GM04504 (cell line): ENCODE results near the gene SPOCK1.
"Not testable (repeated sequence)": the region's sequence is repeated elsewhere in the genome, so short reads cannot be mapped to it uniquely, and the experiment has no call there.

Source experiments
- DNase-seq: peaks from one replicate; pipeline ENCODE4 v3.0.0-alpha.2; 2012; ENCODE audit warnings: low read depth

SPOCK1 gene

DNA sequence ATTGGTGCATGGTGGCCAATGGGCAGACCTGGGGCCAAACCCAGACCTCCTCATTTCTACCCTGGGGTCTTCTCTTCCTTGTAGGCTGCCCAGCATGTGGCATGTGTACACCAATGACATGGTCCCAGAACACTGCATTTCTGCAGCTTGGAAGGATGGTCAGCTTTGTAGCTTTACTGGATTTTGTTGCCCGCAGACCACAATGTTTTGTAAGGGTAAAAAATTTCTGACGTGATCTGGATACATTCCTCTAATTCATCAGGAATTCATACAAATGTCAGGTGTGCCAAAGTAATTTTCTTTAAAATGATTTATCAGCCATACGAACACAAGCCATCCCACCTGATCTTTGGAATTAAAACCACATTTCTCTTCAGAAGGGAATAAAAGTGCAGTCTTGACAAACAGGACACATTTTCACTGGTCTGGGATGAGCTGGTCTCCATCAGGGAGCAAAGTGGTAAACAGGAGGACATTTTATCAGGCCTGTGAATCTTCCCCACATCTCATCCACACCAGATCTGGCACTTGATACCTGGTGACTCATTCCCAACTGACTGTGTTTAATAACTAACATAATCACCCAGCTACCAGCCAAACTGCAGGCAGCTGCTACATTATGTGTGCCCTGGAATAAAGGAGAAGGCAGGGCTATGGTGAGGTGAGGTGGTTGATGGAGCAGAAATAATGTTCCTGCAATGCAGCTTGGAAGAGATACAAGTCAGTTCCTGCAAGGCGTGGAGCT lies 103.9 kb downstream of the SPOCK1 start:
- peak; percentile 40 for DNase-seq

DNA sequence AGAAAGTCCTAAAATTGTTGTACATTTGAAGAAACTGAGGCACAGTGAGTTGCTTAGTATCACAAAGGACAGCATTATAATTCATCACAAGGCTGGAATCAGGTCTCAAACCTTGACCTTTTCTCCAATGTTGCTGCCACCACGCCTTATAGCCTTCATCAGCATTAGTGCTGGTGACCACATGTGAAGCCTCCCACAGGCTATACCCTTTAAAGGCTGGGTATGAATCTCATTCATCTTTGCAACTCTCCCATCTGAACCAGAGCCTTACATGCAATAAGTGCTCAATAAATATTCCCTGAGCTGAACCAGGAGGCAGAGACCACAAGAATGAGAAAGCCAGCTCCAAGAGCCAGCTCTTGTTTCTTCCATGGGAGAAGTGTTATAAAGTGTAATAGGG lies 104.7 kb downstream of the SPOCK1 start:
- DNase-seq: no peak

DNA sequence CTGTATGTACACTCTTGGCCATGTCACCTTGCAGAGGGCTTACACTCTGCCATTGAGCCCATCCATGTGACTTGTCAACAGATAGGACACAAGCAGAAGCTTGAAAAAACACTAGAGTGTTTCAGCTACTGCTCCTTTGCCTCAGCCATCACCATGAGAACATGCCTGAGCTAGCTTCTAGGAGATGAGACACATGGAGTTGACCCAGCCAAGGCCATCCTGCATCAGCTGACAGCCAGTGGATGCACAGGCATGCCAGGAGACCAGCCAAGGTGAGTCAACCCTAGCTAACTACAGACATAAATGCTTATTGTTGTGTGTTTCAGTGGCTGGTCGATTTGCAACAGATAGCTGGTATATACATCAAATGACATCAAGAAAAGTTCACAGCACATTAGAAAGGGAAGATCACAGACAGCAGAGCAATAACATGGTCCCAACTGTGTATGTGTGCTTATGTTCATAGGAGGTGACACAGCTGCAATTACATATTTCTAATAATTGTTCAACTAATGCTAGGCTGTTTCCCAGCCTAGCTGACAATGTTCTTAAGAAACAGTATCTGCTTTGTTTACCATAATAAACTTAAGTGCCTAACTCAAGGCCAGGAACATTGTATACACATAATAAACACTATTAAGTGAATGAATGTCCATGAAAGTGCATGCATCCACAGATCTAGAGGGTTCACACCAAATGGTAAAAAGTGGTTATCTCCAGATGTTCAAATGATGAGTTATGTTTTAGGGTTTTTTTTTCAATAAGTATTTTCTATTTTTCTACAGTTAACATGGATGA lies 105.7 kb downstream of the SPOCK1 start:
- DNase-seq: no peak

DNA sequence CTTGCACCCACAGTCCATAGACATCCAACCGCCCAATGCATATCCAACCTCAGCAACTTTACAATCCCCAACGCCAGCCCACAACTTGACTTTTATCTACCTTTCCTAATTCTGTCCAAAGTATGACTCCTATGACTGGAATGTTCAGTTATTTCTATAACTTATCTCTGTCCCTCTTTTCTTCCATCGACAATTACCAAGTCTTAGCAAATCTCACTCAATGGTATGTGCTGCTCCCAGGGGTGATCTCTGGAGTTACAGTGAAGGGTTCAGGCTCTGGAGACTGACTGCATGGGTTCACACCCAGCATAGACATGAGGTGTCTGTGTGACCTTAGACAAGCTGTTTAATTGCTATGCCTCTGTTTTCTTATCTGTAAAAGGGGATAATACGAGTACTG lies 106.9 kb downstream of the SPOCK1 start:
- DNase-seq: no peak

DNA sequence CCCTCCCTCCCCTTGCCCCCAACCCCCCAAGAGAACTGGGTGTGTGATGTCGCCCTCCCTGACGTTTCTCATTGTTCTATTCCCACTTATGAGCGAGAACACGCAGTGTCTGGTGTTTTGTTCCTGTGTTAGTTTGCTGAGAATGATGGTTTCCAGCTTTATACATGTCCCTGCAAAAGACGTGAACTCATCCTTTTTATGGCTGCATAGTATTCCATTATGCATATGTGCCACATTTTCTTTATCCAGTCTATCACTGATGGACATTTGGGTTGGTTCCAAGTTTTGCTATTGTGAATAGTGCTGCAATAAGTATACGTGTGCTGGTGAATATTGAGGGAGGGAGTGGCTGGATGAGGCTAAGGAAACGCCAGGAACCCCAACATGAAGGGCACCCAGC lies 108.1 kb downstream of the SPOCK1 start:
- DNase-seq: not testable (repeated sequence)

DNA sequence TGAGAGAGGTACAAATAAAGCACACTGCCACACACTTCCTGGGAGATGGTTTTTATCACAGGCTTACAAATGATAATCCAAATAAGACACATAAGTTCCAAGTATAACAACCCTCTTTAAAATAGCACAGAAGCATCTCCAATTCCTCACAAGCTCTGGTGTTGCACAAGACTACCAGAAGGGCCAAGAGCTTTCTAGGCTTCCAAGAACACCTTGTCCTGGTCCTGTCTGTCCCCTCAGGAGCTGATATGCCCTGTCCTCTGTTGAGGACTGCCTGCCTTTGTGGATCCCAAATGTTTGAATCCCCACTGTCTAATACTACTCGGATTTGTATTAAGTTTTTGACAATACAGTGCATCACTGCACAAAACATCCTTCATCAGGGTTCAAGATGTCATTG lies 110.1 kb downstream of the SPOCK1 start:
- no peak for DNase-seq

DNA sequence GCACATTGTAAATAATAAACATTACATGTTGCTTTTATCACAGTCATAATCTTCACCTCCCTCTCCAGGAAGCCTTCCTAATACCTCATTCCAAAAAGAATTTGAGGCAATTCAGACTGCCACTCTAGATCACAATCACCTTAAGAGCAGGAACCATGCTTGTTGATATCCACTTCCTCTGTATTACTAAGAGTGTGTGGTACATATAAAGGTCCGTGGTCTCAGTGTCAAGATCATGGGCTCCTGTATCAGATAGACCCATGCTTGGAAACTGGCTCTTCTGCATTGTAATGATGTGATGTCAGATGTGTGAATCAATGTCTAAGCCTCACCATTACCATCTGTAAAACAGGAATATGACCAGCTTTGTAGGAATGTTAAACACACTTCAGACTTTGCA lies 114.1 kb downstream of the SPOCK1 start:
- DNase-seq: no peak

DNA sequence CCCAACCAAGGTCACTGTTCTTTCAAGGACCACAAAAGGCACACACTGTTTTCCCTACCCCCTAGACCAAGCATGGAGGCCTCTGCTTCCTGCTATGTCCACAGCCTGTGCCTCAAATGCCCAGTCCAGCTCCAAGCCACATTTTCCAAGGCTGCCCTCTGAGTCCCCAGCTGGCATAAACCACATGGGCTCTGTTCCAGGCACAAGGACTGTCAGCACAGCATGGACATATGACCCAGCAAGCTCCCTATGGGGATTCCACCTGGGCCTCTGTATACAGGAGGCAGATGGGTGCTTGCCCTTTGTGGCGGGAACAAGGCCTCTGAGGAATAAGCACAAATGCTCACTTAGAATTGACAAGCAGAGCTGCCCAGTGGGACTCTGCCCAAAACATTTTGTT lies 115.2 kb downstream of the SPOCK1 start:
- DNase-seq: no peak

DNA sequence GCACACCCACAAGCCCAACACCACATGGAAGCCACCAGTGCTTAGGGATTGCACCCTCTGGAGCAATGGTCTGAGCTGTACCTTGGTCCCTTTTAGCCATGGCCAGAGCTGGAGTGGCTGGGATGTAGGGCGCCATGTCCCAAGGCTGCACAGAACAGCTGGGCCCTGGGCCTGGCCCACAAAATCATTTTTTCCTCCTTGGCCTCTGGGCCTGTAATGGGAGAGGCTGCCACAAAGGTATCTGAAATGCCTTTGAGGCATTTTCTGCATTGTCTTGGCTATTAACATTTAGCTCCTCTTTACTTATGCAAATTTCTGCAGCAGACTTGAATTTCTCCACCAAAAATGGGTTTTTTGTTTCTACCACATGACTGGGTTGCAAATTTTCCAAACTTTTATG lies 117.6 kb downstream of the SPOCK1 start:
- DNase-seq: no peak

DNA sequence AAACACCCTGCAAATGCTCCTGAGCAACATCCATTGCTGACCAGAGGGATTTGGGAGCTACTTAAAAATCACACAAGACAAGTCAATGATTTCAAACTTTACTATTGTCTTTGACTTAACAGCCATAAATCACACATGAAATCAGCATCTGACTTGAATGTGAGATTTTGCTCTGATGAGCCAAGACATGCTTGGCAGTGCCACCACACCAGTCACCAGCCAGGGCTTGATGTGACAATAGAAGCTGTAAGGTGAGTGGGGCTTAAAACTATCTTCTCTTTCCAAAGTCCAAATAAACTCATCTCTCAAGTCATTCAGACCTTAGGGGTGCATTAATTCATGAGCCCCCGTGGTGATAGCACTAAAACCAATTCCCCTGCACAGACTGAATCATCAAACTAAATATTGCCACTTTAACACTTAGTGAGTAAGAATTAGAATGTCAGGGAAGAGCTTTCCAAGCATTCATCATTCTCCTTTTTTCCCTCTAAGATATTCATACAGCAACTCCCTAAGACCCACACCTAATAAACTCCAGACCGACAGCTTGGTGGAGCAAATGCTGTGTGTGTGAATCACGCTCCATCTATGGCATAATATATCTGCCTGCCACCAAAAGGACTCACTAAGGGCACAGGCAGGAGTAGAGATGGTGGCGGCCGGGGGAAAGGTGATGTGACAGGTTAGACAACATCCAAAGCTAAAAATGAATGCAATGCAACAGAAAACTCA lies 119.4 kb downstream of the SPOCK1 start:
- no peak for DNase-seq

DNA sequence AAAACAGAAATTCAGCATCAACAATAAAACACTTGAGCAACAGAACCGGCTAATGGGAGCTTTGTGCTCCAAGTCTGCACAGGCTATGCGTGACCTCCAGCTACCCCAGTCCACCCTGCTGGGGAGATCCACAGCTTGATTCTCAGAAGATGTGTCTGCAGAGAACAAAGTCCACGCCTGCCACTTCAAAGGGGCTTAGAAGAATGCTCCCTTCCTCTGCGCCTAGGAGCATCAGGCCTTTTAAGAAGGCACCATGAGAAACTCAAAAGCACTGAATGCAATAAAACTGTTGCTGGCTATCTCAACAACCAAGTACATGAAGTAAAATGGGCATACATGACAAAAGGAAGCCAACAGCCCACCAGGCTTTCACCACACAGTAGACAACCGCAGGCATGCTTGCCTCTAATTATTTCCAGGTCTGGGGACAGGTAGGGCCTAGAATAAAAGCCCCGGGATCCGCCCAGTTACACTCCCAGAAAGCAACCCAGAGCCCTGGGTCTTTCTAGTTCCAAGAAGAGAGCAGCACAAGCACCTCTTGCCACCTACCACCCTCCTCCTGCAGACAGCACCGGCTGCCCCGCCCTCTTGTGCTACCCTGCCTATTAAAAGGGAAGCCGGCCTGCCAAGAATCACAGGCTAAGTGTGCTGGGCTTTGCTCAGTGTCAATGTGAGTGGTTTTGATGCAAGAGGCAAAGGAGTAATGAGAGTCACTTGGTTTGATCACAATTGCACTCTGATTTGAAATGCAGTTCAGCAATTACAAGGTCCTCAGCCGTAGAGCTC lies 123.2 kb downstream of the SPOCK1 start:
- DNase-seq: no peak

DNA sequence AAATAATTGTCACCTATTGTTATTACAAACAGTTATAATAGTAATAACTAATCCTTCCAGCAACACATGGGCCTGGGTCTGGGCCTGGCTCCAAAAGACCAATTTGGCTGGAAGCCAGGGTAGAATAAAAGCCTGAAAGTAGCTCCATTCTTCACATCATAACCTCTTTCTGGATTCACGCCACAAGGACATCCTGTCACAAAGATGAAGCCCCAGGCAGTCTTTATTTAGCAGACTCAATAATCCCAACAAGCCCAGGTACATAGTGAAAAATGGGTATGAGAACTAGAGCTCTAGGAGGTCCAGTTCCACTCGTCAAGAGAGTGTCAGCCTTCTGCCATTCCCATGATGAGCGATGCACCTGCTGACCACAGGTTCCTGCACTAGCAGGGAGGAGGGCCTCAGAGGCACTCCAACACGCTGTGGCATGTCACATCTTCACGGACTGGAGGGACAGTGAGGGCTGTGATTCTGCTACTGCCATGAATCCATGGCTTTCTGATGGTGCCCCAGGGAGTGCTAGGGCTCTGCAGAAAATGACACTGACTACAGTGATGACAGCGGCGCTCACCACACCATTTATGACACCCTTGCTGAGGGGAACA lies 124.9 kb downstream of the SPOCK1 start:
- DNase-seq: no peak

DNA sequence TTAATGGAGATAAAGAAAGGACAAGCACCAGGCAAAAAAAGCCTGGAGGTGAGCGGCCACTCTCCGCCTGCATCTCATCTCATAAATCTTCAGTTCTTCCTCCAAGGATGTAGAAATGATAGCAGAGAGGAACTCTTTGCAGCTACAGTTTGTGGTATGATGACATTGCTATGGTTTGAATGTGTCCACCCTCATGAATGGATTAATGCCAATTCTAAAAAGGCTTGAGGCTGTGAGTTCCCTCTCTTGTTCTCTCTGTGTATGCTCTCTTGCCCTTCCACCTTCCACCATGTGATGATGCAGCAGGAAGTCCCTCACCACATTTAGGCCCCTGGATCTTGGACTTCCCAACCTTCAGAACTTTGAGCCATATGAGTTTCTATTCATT lies 126.4 kb downstream of the SPOCK1 start:
- DNase-seq: no peak

DNA sequence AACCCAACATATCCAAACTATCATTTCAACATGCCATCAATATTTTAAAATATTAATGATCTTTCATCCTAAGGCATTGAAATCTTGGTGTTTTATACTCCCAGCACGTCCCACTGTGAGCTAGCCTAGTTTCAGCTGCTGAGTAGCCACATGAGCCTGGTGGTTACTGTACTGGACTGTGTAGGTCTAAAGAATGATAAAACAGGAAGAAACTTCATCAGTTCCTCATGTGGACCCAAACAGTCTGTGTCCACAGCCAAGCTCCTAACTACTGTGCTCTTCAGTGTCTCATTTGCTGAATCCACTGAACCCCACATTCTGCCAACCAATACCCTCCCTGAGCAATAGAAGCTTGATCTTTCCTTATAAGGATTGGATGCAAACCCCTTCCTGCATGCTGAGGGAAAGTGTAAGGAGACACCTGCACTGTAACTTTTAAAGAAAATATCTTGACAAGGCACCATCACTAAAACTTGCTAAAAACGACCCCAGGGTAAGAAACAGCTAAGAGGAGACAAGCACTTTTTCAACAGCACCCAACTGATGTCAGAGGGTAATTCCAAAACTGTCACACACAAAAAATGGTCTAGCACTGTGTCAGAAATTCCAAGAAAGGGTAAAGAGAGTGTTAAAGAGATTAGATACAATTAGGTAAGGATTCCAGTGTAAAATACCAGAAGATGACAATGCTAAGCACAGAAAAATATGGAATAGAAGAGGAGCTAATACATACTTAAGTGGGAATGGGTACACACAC lies 126.9 kb downstream of the SPOCK1 start:
- DNase-seq: no peak

DNA sequence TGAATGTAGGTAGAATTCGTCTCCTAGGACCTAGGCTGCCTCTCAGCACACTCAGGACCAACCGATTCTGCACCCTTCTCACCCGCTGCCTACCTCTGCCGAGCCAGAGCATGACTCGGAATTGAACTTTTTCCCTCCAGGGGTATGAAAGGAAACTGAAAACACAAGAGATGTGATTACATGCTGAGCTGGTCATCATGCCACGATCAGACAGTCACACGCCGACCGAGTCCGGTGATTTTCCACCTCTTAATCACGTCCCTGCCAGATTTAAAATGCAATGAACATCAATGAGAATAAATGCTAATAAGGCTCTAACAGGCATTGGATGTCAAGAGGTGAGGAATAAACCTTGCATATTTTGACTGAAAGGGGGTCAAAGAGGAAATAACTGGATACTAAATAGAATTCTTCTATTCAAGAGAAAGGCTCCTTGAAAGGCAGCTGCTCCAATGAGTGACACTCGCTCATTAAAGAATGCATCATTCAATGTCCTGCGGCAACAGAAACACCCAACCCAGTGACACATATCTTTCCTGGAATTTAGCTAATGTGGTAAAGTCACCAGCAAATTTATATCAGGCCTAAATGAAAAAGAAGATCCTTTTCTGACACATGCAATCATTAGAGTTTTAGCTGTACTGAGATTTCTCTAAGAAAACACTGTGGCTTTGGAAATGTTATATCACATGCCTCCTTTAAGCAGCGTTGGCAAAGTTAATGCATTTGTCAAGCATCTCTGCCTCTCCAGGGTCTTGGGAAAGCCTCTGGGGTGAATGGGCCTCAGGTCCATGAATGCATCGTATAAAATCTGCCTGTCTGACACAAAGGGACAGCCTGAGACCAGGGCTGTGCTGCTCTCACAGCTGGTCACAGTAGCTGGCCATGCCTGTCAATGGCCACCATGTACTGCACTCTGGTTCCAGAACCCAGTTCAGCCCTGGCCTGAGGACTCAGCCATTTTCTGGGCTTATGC lies 128.7 kb downstream of the SPOCK1 start:
- no peak for DNase-seq

DNA sequence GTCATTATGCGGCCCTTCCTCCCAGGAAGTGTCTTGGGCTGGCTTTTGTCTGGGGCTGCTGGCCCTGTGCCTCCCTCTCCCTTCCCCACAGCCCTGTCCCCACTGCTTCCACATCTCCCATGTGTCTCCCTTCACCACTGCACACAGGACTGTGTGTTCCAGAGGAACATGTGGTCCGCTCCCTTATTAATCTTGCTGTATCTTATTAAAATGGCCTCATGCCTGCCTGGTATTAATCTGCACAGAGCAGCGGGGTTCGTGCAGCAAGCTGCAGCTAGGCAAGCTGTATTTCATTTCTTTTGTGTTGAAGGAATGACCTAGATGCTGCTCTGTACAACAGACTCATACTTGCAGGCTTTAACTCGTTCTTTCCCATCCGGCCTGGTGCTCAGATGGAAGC lies 130.5 kb downstream of the SPOCK1 start:
- no peak for DNase-seq

DNA sequence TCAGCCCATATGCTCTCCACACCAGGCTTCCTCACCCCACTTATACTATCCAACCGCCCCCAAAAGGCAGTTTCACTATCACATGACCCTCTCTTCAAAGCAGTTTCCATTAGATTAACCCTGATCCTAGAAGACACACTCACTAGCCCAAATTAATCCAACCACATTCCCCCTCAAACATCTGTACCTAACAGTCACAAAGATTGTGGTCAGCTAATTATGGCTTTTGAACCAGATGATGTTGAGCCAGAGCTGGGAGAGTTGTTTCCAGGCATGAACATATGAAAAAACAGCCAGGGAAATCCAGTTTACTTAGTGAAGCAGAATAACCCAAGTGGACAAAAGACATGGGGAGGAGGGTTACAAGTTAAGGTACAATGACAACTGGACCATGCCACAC lies 131.2 kb downstream of the SPOCK1 start:
- no peak for DNase-seq

DNA sequence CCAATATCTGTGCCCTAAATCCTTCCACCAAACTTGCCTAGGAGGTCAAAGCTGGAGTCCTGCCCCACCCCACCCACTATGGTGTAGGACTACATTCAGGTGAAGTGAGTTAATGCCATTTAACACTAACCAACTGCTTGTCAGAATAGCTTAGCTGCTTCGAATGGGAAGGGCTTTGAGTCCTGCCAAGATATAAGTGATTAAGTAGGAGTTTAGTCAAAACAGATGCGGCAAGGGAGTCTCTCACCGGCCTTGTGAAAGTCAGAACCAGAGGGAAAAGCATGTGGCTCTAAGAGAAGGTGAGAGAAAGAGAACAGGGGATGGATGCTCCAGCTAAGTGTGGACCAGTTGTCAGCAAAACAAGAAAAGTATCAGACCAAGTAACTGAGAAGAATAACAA lies 132.6 kb downstream of the SPOCK1 start:
- DNase-seq: no peak

DNA sequence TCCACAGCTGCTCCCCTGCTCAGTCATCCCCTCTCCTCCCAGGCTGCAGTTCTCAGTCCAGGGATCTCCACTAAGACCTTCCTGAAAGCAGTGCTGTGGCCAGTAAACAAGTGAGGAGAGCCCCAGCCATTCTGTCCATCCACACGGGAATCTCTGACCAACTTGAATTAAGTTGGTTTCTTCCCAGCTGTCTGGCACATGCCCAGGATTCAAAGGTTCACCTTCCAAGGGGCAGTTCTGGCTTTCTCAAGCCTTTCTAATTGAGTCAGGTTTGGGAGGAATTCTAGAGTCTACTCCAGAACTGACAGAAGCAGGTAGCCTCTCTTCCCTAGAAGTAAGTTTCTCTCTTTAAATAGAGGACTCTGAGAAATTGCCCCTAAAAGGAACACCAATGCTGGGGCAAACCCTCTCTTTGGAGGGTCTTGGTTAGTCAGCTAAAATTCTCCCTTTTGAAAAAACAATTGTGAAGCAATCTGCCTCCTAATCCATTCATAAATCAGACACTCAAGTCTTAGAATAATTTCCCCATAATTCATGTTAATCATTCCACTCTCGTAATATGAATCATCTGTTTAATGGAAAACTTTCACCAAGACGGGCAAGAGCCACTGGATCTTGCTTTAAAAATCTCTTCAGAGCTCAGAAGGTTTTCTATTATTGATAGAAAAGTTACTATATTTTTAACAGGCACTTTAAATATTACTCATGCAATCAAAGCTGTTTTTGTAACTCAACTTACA lies 133.8 kb downstream of the SPOCK1 start:
- peak; percentile 24 for DNase-seq
